Small intestine (tissue), 7 donors: Measurements from ENCODE around the gene TMEM135. TPM values are rescaled to one million over a fixed set of nuclear protein-coding genes. Genes with fewer than 3 reads are reported as not detected.
A peak's percentile ranks its signal among the peaks of the same experiment; 100 is the strongest.
"Not testable (repeated sequence)": the region's sequence is repeated elsewhere in the genome, so short reads cannot be mapped to it uniquely, and the experiment has no call there.

Experiments
- DNase-seq, 2 donors: peaks; one replicate each; pipeline versions ENCODE4 v3.0.0 to v3.0.0-alpha.2; 2013
- FAIRE-seq: peaks from 2 replicates; lab custom pipeline; 2012; peaks lifted over from hg19 to GRCh38; lab: Jason Lieb, UNC
- H3K27ac ChIP-seq, 3 donors: one replicate each; pipeline ENCODE4 v1.5.1; 2013; ENCODE audit warnings: low read length in 2 of 3, mild to moderate bottlenecking in 2 of 3, control low read depth in 1 of 3, inconsistent platforms in 1 of 3, low read depth in 1 of 3, moderate library complexity in 1 of 3
- H3K27me3 ChIP-seq, 3 donors: one replicate each; pipeline ENCODE4 v1.6.1; 2013; ENCODE audit warnings: low read length in 3 of 3, inconsistent platforms in 1 of 3; ENCODE audit not compliant: control insufficient read depth in 3 of 3, insufficient read depth in 3 of 3
- H3K36me3 ChIP-seq, 3 donors: one replicate each; pipeline ENCODE4 v1.6.1; 2013; ENCODE audit warnings: low read length in 3 of 3, inconsistent platforms in 1 of 3, low read depth in 1 of 3, mild to moderate bottlenecking in 1 of 3, moderate library complexity in 1 of 3; ENCODE audit not compliant: control insufficient read depth in 3 of 3, insufficient read depth in 2 of 3
- H3K4me1 ChIP-seq, 3 donors: one replicate each; pipeline ENCODE4 v1.6.1; 2013; ENCODE audit warnings: low read length in 2 of 3, inconsistent platforms in 1 of 3, low read depth in 1 of 3, mild to moderate bottlenecking in 1 of 3, moderate library complexity in 1 of 3; ENCODE audit not compliant: control insufficient read depth in 3 of 3, insufficient read depth in 2 of 3
- H3K4me3 ChIP-seq, 3 donors: one replicate each; pipeline ENCODE4 v1.5.1; 2013; ENCODE audit warnings: low read length in 3 of 3, control low read depth in 1 of 3, inconsistent platforms in 1 of 3, low read depth in 1 of 3, mild to moderate bottlenecking in 1 of 3, moderate library complexity in 1 of 3
- H3K9me3 ChIP-seq, 2 donors: one replicate each; pipeline ENCODE4 v1.6.1; 2013; ENCODE audit warnings: low read depth in 1 of 2, low read length in 1 of 2; ENCODE audit not compliant: control insufficient read depth in 2 of 2, insufficient read depth in 1 of 2
- WGBS, 3 donors: extraction: QIAGEN DNeasy Blood & Tissue Kit; methylation state at CpG; one replicate each; pipeline ENCODE4 v1.1.7; 2013; 5-methylcytosine and 5-hydroxymethylcytosine counted together
- polyA plus RNA-seq, 4 donors: library from polyadenylated mRNA; stranded (reverse) in 3 of 4; unstranded in 1 of 4; fragments of 200-250 nt in 3 of 4; fragments of 120-200 nt in 1 of 4; gene quantifications; one replicate each; pipeline versions ENCODE4 v1.2.1 to v1.2.3, GENCODE V29; 2013
- donor health status: healthy with polysubstance abuse.
- donor health status: control.
- donor health status: control.
- donor health status: Bipolar disorder and iron deficiency.
- donor health status: healthy.

The TMEM135 gene
- polyA plus RNA-seq, 4 donors = 11.3 to 22.6 (median 14.1) TPM

GRCh38 chr11:87263264-87263838, 225.6 kb downstream of the TMEM135 start:
- Histone ChIP-seq H3K4me3 (no peak overlapping the region), H3K36me3 (peaks cover 0 to 2% (median 0%) of the 10 kb centered on the region in 3 donors), H3K4me1 (no peaks in the 10 kb centered on the region), H3K27ac (no peak overlapping the region), H3K27me3 (no peaks in the 10 kb centered on the region), H3K9me3 (no peaks in the 10 kb centered on the region)
- no peak for FAIRE-seq
- no peak for DNase-seq
- 32 to 68% (median 66%) methylated on average over 2 of the region's 2 CpGs for WGBS, 3 donors

- Histone ChIP-seq H3K27me3 (no peaks in the 10 kb centered on the region), H3K4me1 (no peaks in the 10 kb centered on the region), H3K27ac (no peak overlapping the region), H3K9me3 (no peaks in the 10 kb centered on the region), H3K36me3 (peaks cover 0 to 2% (median 0%) of the 10 kb centered on the region in 3 donors), H3K4me3 (no peak overlapping the region)
- FAIRE-seq (no peak), DNase-seq (no peak)
These were observed 226.2 kb downstream of the TMEM135 start for GRCh38 chr11:87263979-87264378.

GRCh38 chr11:87265132-87265531, 227.4 kb downstream of the TMEM135 start:
- Histone ChIP-seq H3K27ac (no peak overlapping the region), H3K27me3 (no peaks in the 10 kb centered on the region), H3K9me3 (no peaks in the 10 kb centered on the region), H3K4me1 (no peaks in the 10 kb centered on the region), H3K4me3 (no peak overlapping the region), H3K36me3 (peaks cover 0 to 2% (median 0%) of the 10 kb centered on the region in 3 donors)
- DNase-seq (no peak), FAIRE-seq (no peak)

DNA sequence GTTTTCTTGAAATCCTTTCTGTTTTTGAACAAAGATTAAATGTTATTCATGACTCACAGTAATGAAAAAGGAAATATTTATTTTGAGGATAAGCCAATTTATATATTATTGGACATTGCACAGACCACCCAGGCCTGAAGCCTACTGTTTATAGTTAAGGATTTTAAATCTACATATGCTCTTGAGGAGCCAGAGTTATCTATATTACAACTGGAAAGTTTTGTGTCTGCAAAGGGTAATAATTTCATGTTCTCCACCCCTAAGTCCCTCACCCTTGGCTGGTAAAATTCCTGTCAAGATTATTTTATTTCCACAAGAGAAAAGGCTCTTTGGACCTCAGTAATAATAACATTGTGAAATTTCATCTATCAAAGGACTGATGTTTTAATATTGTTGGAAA, 228.2 kb downstream of the TMEM135 start:
- Histone ChIP-seq H3K4me1 (no peaks in the 10 kb centered on the region), H3K9me3 (no peaks in the 10 kb centered on the region), H3K4me3 (no peak overlapping the region), H3K36me3 (peaks cover 0 to 2% (median 0%) of the 10 kb centered on the region in 3 donors), H3K27me3 (no peaks in the 10 kb centered on the region), H3K27ac (no peak overlapping the region)
- DNase-seq (no peak), FAIRE-seq (no peak)

GRCh38 chr11:87266751-87267150, 229.0 kb downstream of the TMEM135 start:
- FAIRE-seq (no peak), DNase-seq (no peak)
- Histone ChIP-seq H3K4me1 (no peaks in the 10 kb centered on the region), H3K27me3 (no peaks in the 10 kb centered on the region), H3K9me3 (no peaks in the 10 kb centered on the region), H3K36me3 (no peaks in the 10 kb centered on the region), H3K27ac (no peak overlapping the region), H3K4me3 (no peak overlapping the region)
- 73 to 92% (median 82%) methylated on average over 2 of the region's 2 CpGs for WGBS, 3 donors

- H3K4me3 ChIP-seq, DNase-seq, H3K27me3 ChIP-seq, FAIRE-seq, H3K36me3 ChIP-seq, H3K4me1 ChIP-seq, H3K27ac ChIP-seq, H3K9me3 ChIP-seq: not testable (repeated sequence)
- 97 to 98% (median 97%) methylated on average over 4 of the region's 4 CpGs for WGBS, 3 donors
These were observed 234.2 kb downstream of the TMEM135 start for GRCh38 chr11:87271951-87272350.

DNA sequence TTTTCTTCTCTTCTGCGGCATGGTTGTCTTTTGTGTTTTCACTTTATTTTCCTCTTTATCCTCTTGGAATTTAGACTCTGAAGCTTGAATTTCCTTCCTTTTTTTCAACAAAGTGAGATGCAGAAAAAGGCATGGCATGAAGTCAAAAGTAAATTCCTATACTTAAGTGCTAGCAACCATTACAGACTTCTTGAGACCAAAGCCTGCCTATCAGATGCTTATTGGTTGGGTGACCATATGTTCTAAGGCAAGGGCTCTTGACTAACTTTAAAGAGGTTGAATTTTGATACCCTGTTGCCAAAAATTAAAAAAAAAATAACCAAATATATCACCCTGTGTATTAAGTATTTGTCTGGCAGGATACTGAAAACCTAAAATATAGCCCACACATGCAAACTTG, 237.4 kb downstream of the TMEM135 start:
- no peak for DNase-seq

DNA sequence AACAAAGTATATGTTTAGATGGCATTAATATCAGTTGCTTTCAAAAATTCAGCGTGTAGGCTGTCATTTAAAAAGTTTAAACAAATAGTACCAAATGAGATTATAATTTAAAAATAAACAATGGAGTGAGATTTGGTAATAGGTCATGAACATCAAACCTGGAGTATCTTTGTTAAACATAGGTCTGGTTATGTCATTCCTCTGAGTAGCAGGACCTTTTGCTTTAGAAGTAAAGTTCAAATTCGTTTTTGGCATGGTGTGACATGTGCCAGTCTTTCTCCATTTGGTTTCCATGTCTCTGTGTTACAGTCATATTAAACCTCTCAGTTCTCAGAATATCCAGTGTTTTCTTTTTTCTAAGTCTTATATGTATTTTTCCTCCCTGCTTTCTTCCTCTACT, 242.4 kb downstream of the TMEM135 start:
- FAIRE-seq (no peak), DNase-seq (no peak)
- no peaks in the 10 kb centered on the region for H3K36me3 ChIP-seq
- H3K4me3 ChIP-seq = no peak overlapping the region
- H3K27me3 ChIP-seq = no peaks in the 10 kb centered on the region
- H3K27ac ChIP-seq = no peak overlapping the region
- 54 to 67% (median 57%) methylated on average over 2 of the region's 2 CpGs for WGBS, 3 donors
- H3K4me1 ChIP-seq = no peaks in the 10 kb centered on the region
- H3K9me3 ChIP-seq = no peaks in the 10 kb centered on the region

More for the DNA sequence above, 237.4 kb downstream of the TMEM135 start:
- 68 to 100% (median 97%) methylated on average over 1 of the region's 1 CpG for WGBS, 3 donors
- Histone ChIP-seq H3K9me3 (no peaks in the 10 kb centered on the region), H3K4me1 (no peaks in the 10 kb centered on the region), H3K27me3 (no peaks in the 10 kb centered on the region), H3K36me3 (no peaks in the 10 kb centered on the region), H3K4me3 (no peak overlapping the region), H3K27ac (no peak overlapping the region)
- no peak for FAIRE-seq

DNA sequence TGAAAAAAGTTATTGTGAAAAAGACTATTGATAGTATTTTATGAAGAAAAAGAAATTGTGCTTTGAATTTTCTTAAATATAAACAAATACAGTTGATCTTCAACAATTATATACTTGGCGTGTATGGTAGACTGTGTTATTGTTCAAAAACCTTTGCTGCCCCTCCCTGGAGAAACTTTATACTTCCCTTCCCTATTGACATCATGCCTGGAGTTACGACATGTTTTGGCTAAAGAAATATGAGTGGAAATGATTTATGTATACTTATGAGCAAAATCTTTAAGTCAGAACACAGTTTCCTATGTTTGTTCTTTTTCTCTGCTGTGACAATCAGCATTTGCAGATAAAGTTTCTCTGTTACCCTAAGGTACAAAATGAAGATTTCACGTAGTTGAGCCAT, 243.8 kb downstream of the TMEM135 start:
- no peak overlapping the region for H3K4me3 ChIP-seq
- H3K9me3 ChIP-seq = no peaks in the 10 kb centered on the region
- no peaks in the 10 kb centered on the region for H3K4me1 ChIP-seq
- H3K27ac ChIP-seq = no peak overlapping the region
- no peaks in the 10 kb centered on the region for H3K36me3 ChIP-seq
- 63 to 87% (median 79%) methylated on average over 3 of the region's 3 CpGs for WGBS, 3 donors
- peak; percentile 5 to 13 for DNase-seq
- no peak for FAIRE-seq
- no peaks in the 10 kb centered on the region for H3K27me3 ChIP-seq
